GM12873 (cell line): ENCODE data around the gene PRPF38A.

Experiments used
- TF ChIP-seq, protein P1 (sequence below): IDR thresholded peaks from 2 replicates; pipeline ENCODE4 v1.5.1; 2012; ENCODE audit warnings: low read depth, mild to moderate bottlenecking, moderate library complexity, low read length, control low read depth; ENCODE audit not compliant: insufficient read depth; ENCODE audit errors: missing control alignments

Gene PRPF38A

DNA sequence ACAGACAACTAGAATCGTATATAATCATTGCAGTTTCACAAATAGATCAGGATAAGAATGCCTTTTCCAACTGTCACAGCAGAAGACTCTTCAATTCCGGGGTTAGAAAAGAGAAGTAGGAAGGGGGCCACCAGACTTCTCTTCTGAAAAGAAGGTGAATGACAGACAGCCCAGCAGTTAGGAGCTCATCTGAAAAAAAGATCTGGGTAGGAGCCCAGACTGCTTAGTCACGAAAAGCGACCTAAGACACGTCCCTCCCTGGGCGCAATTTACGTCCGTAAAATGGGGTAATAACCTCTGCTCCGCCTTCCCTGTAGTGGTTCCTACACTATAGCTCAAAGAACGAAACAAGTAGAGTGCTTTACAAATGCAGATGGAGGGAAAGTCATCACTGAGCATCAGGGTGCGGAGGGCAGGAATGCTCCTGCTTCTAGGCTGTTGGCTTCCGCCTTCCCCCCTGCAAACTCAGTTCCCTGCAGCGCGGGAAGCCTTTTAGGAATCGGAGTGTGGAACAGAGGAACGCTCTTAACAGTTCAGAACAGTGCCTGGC, 761 bp upstream of the PRPF38A start:
- TF ChIP-seq, protein P1, sequence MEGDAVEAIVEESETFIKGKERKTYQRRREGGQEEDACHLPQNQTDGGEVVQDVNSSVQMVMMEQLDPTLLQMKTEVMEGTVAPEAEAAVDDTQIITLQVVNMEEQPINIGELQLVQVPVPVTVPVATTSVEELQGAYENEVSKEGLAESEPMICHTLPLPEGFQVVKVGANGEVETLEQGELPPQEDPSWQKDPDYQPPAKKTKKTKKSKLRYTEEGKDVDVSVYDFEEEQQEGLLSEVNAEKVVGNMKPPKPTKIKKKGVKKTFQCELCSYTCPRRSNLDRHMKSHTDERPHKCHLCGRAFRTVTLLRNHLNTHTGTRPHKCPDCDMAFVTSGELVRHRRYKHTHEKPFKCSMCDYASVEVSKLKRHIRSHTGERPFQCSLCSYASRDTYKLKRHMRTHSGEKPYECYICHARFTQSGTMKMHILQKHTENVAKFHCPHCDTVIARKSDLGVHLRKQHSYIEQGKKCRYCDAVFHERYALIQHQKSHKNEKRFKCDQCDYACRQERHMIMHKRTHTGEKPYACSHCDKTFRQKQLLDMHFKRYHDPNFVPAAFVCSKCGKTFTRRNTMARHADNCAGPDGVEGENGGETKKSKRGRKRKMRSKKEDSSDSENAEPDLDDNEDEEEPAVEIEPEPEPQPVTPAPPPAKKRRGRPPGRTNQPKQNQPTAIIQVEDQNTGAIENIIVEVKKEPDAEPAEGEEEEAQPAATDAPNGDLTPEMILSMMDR, result no peak

DNA sequence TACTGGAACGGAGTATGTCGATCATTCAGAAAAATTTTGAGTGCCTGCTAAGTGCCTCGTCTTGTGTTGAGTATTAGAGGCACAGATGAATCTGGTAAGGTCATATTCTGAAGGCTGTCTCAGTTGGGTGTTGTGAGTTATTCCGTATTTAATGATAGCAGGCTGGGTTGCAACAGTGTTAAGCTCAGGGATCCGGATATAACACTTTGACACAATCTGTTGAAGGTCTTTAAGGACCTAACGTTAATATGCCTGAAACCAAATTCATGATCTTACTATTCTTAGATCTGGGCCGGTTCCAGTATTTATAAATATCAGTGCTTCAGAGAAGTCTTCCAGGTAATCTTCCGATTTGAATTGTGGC, 555 bp downstream of the PRPF38A start:
- TF ChIP-seq, protein P1, result no peak

DNA sequence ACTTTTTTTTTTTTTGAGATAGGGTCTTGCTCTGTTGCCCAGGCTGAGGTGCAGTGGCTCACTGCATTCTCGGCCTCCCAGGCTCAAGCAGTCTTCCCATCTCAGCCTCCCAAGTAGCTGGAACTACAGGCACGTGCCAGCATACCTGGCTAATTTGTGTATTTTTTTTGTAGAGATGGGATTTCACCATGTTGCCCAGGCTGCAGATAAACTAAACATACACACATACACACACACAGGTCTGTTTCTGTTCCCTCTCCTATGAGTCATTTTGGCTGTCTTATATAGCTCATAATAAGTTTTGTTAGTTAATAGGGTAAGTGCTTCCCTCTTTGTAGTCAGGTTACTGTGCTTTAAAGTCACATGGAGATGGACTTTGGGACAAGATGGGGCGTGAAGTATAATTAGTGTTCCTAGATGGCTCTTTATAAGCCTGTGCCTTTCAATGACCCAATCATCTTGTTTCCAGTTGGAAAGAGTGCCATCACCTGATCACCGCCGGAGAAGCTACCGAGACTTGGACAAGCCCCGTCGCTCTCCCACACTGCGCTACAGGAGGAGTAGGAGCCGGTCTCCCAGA, 9.1 kb downstream of the PRPF38A start:
- TF ChIP-seq, protein P1, result no peak

- TF ChIP-seq, protein P1, result no peak
Observed at GRCh38 chr1:52414942-52415341, 10.5 kb downstream of the PRPF38A start.

GRCh38 chr1:52416811-52417210, 12.4 kb downstream of the PRPF38A start:
- TF ChIP-seq, protein P1, result no peak

DNA sequence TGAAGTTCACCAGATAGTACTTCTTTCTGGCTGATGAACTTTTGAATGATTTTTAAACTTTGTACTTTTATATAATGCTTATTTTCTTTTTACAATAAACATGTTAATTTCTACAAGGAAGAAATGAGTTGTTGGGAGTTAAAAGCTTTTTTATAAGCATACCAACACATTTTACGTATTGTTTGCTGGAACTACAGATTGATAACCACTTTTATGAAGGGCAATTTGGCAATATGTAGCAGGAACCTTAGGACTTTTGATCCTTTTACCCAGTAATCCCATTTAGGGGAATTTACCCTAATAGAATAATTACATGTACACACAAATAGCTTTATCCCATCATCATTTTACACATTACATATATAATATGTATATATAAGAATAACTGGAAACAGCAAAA, 16.3 kb downstream of the PRPF38A start:
- TF ChIP-seq, protein P1, result no peak

DNA sequence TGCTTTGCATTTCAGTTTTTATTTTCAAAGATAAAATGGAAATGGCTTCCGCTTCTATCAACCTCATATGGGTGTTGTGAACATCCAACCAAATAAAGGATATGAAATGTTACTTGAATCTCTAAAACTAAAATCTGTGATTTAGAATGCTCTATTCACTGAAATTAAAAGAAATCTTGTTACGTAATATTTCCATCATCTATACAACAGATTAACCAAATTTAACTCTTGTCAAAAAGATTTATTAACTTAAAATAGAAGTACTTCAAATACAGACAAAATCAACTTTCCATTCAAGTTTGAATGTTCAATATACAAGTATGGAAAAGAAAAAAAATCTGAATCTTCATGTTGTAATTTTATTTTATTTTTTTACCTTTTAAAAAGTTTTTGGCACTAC, 18.7 kb downstream of the PRPF38A start:
- TF ChIP-seq, protein P1, result no peak
